Spinal cord (tissue), 10 donors: ENCODE measurements around the gene MAP7D2. TPM values are rescaled to one million over a fixed set of nuclear protein-coding genes. Genes with fewer than 3 reads are reported as not detected.

Source experiments
- DNase-seq, 6 donors: peaks; one replicate each; pipeline versions ENCODE4 v3.0.0 to v3.0.0-alpha.2; 2013 to 2015; ENCODE audit warnings: low spot score in 6 of 6, low read depth in 4 of 6
- H3K27ac ChIP-seq: one replicate; pipeline ENCODE4 v1.5.1; 2013; ENCODE audit warnings: low read depth, low read length, control low read depth
- H3K27me3 ChIP-seq: one replicate; pipeline ENCODE4 v1.6.1; 2013; ENCODE audit warnings: low read length; ENCODE audit not compliant: control insufficient read depth, insufficient read depth
- H3K36me3 ChIP-seq: one replicate; pipeline ENCODE4 v1.6.1; 2013; ENCODE audit warnings: low read length; ENCODE audit not compliant: control insufficient read depth, insufficient read depth
- H3K4me1 ChIP-seq: one replicate; pipeline ENCODE4 v1.6.1; 2013; ENCODE audit warnings: low read length; ENCODE audit not compliant: control insufficient read depth, insufficient read depth
- H3K4me3 ChIP-seq: one replicate; pipeline ENCODE4 v1.5.1; 2013; ENCODE audit warnings: low read depth, low read length, control low read depth
- H3K9me3 ChIP-seq: one replicate; pipeline ENCODE4 v1.6.1; 2013; ENCODE audit warnings: low read length; ENCODE audit not compliant: control insufficient read depth, insufficient read depth
- WGBS: methylation state at CpG from one replicate; pipeline ENCODE4 v1.1.5; 2013; ENCODE audit warnings: missing lambda C conversion rate; ENCODE audit not compliant: insufficient coverage; 5-methylcytosine and 5-hydroxymethylcytosine counted together
- polyA plus RNA-seq, 2 donors: library from polyadenylated mRNA; unstranded; fragments of 120-200 nt; gene quantifications; one replicate each; pipeline ENCODE4 v1.2.1, GENCODE V29; 2013; ENCODE audit not compliant: insufficient read length in 2 of 2
- small RNA-seq: library from RNA; depleted of rRNA; stranded (forward); fragments of <200 nt; gene quantifications from one replicate; pipeline ENCODE3, GENCODE V24; 2014; ENCODE audit warnings: low replicate concordance
- total RNA-seq, 2 donors: library from RNA; depleted of rRNA in 1 of 2; stranded (reverse); fragments of 120-200 nt in 1 of 2; fragments of >200 nt in 1 of 2; gene quantifications; one replicate each; pipeline versions ENCODE4 v1.2.3 to v1.2.4, GENCODE V29; 2013 to 2014
- donor health status: healthy.

The MAP7D2 gene
- total and polyA plus RNA-seq, 4 donors = 8.2 to 38.5 (median 31.6) TPM

DNA sequence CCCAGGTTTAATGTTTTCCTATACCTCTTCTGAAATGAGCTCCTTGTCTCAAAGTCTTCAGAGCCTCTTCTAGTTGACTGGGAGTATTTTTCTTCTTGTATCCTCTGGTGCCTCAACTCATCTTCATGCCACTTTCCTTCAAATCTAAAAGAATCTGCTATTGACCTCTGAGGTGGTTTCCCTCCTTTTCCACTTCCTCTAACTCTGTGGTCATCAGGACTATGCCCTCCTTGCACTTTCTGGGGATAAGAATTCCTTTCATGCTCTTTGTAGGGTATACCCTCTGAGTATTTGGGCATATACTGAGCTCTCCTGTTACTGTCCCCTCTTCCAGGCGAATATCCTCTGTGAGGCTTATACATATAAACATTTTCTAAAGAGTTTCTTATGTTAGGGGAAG is 150.7 kb downstream of the MAP7D2 start:
- no peak for DNase-seq
- Histone ChIP-seq H3K4me1 (peaks cover 5% of the 10 kb centered on the region), H3K27ac (no peak overlapping the region), H3K4me3 (no peak overlapping the region), H3K9me3 (no peaks in the 10 kb centered on the region), H3K36me3 (no peaks in the 10 kb centered on the region), H3K27me3 (peaks cover 13% of the 10 kb centered on the region)
- no CpG with 5 or more reads among the region's 1 CpG for WGBS

DNA sequence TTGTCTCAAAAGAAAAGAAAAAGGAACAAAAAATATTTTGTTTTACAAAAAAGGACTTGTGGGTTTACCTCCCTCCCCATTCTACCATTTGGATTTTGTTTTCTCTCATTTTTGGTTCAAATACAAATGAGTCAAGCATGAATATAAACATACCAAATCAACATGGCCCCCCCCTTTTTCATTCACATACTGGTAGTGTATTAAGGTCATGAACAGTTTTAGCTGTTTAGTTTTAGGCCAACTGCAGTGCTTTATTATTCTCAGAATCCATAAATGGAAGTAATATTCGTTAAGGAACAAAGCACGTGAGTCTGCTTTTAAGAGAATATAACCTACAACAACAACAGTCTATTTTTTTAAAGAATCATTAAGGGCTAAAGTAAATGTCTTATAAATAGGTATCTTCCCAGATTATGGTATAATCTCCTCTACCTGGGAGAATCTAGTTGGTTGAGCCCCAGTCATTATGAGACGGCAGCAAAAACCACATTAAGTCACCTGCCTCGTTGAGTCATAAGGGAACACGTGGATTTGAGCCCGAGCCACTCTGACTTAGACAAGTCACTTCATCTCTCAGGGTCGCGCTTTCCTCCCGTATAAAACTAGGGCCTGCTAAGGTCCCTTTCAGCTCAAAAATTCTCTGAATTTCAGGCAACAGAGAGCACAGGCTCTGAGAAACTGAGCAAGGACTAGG is 152.5 kb downstream of the MAP7D2 start:
- Histone ChIP-seq H3K27me3 (peaks cover 13% of the 10 kb centered on the region), H3K27ac (no peak overlapping the region), H3K9me3 (no peaks in the 10 kb centered on the region), H3K4me3 (no peak overlapping the region), H3K36me3 (no peaks in the 10 kb centered on the region), H3K4me1 (peaks cover 5% of the 10 kb centered on the region)
- WGBS = 76% methylated on average over 7 of the region's 9 CpGs
- DNase-seq = no peak

DNA sequence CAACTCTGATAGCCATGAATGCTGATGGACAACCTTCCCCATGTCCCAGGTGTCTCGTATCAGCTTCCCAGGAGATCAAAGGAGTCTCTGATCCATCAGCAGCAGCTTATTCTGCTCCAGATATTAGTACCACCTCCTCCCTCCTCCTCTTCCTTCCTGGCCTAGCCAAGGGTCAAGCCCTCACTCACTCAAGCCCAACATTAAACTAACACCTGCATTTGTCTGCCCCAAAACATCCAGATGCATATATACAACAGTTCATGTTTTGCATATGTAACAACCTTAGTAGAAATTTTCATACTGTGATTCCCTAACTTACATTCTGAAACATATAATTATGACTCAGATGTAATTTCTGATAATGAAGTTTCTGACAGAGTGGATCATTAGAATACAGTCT is 155.8 kb downstream of the MAP7D2 start:
- H3K9me3 ChIP-seq = no peaks in the 10 kb centered on the region
- no peak overlapping the region for H3K4me3 ChIP-seq
- no peaks in the 10 kb centered on the region for H3K27me3 ChIP-seq
- no peak overlapping the region for H3K27ac ChIP-seq
- 45% methylated on average over 1 of the region's 1 CpG for WGBS
- no peaks in the 10 kb centered on the region for H3K36me3 ChIP-seq
- H3K4me1 ChIP-seq = no peaks in the 10 kb centered on the region
- no peak for DNase-seq

DNA sequence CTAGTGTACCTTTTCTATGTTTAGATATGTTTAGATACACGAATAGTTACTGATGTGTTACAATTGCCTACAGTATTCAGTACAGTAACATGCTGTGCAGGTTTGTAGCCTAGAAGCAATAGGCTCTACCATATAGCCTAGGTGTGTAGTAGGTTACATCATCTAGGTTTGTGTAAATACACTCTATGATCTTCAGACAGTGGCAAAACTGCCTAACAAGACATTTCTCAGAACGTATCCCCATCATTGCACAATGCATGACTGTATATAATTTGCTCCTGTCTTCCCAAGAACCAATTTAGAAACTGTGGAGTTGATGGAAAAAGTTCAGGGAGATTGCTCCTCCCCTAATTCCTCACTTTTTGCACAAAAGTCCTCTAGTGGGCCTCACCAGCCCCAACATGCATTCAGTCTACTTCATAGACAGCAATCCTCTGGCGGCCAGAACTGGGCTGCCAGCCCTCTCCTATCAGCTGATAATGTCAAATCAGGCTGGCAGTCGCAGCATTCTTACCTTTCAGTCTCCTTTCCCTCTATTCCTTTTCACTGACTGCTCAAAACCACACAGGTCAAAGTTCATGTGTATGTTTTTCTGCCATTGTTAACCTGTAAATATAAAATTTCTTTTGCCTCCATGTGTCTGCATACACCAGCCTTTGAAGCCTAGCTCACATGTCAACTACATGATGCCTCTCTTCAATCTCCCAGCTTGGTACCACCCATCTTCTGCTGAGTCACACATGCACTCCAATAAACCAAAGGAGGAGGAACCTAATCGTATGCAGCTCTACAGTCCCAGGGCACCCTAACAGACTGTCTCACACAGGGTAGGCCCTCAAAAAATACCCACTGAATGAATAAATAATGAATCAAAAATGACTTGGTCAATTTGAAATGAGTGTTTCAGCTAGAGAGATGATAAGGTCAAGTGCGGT is 157.9 kb downstream of the MAP7D2 start:
- Histone ChIP-seq H3K9me3 (no peaks in the 10 kb centered on the region), H3K4me1 (no peaks in the 10 kb centered on the region), H3K27ac (no peak overlapping the region), H3K36me3 (no peaks in the 10 kb centered on the region), H3K27me3 (no peaks in the 10 kb centered on the region), H3K4me3 (no peak overlapping the region)
- WGBS = 74% methylated on average over 3 of the region's 6 CpGs
- no peak for DNase-seq

DNA sequence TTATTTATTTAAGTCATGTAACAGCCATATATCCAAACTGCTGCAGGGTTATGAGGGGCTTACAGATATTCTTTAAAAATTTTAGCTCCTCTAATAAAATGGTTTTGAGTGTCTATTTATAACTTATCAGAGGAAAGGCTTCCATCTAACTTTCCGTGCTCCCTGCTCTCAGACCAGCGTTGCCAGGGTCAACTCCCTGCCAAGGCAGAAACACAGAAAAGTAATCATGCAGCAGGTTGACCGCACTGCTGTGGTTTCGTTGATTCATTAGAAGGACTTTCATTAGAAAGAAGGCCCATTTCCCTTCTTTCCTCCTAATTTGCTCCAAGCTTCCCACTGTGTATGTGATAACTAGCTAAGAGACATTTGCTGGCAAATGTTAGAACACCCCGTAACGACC is 159.8 kb downstream of the MAP7D2 start:
- no peak overlapping the region for H3K27ac ChIP-seq
- no CpG with 5 or more reads among the region's 6 CpGs for WGBS
- H3K27me3 ChIP-seq = peaks cover 2% of the 10 kb centered on the region

More for the DNA sequence above, 159.8 kb downstream of the MAP7D2 start:
- DNase-seq = peak in 3 of 6 donors; percentile 2 to 30 (median 3)
- Histone ChIP-seq H3K4me3 (no peak overlapping the region), H3K9me3 (no peaks in the 10 kb centered on the region), H3K36me3 (no peaks in the 10 kb centered on the region), H3K4me1 (no peaks in the 10 kb centered on the region)

Small RNAs within 50 kb of the gene (small RNA-seq; reads per million reads assigned to genes)
- gene MIR23C (0.49 reads per million, percentile 55 among the genes with 10 or more reads in this experiment), gene RF00019 (not detected), gene RF00493 (47.2 reads per million, percentile 97 among the genes with 10 or more reads in this experiment), gene RF00494 (not detected)

Other genes starting within 250 kb of the MAP7D2 start
- gene SH3KBP1, start 229.3 kb downstream of the MAP7D2 start, total RNA-seq = 10 to 100 TPM; 21.9 to 22.2 TPM
- 10 to 100 TPM; 43.8 to 55.0 TPM for gene SH3KBP1, start 229.3 kb downstream of the MAP7D2 start, polyA plus RNA-seq
- gene BCLAF3, start 125.8 kb downstream of the MAP7D2 start, total RNA-seq = 10 to 100 TPM; 13.2 to 22.4 TPM
- gene BCLAF3, start 125.8 kb downstream of the MAP7D2 start, polyA plus RNA-seq = 10 to 100 TPM; 14.3 to 17.1 TPM
- 10 to 100 TPM; 46.1 to 89.3 TPM for gene EIF1AX, start 24.9 kb upstream of the MAP7D2 start, total RNA-seq
- 100 to 1,000 TPM in 1 of 2 donors, 10 to 100 TPM in 1; 75.6 to 102 TPM for gene EIF1AX, start 24.9 kb upstream of the MAP7D2 start, polyA plus RNA-seq
- gene RPS6KA3, start 150.0 kb upstream of the MAP7D2 start, total RNA-seq = 10 to 100 TPM; 27.8 to 44.9 TPM
- gene RPS6KA3, start 150.0 kb upstream of the MAP7D2 start, polyA plus RNA-seq = 10 to 100 TPM; 18.5 to 27.8 TPM